ENCODE results near the gene SYNGR1. TPM values are rescaled to one million over a fixed set of nuclear protein-coding genes. Genes with fewer than 3 reads are reported as not detected.

The SYNGR1 gene
- total RNA-seq, 1 experiment from 2014 or later: 17.8 TPM

DNA sequence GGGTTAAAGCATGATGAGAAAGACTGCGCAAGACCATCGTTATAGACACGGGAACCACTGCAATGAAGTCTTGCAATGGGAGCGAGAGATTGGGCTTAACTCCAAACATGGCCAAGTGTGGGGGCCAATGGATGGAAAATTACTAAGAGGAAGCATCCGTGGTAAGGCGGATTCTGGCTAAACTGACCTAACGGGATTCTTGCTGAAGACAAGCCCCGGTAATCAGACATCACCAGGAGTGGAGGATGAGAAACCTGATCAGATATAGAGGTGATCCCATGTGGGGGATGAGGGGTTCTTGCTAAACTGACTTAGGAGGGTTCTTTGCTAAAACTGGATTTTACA, 5.8 kb upstream of the SYNGR1 start:
- POLR2A ChIA-PET: interaction anchor here (0.5 to 1.2 kb wide), 2 partner anchors 25 to 48 kb away, joined by 5 to 6 read pairs; partner anchors contain the start of gene RPL3
- ATAC-seq (no peak), DNase-seq (ENCODE audit: low read depth, low spot score) (no peak)
- CTCF ChIA-PET: interaction anchor here (0.8 to 1.3 kb wide), 5 partner anchors 13 to 150 kb away, joined by 3 to 4 read pairs (median 3); no protein-coding TSS in a partner anchor
- Histone ChIP-seq H3K4me3 (ENCODE audit: low read depth in 2 of 2, low read length in 2 of 2) (no peak overlapping the region), H3K36me3 (ENCODE audit: control insufficient read depth, insufficient read depth, low read length) (no peaks in the 10 kb centered on the region), H3K9me3 (ENCODE audit: control insufficient read depth, insufficient read depth, low read depth, low read length) (no peaks in the 10 kb centered on the region), H3K27ac (ENCODE audit: low read length) (no peak overlapping the region), H3K4me1 (ENCODE audit: control insufficient read depth, insufficient read depth, low read length) (no peaks in the 10 kb centered on the region), H3K27me3 (ENCODE audit: control insufficient read depth, insufficient read depth, low read length) (no peaks in the 10 kb centered on the region)
- TF ChIP-seq TCF7L2 (IDR thresholded peaks at IDR 0.05; ENCODE audit: low read depth, low read length): no peak
- no peak for TF ChIP-seq POLR2AphosphoS5 (IDR thresholded peaks at IDR 0.05; ENCODE audit: low read depth, low read length)
- TF ChIP-seq, protein P1, sequence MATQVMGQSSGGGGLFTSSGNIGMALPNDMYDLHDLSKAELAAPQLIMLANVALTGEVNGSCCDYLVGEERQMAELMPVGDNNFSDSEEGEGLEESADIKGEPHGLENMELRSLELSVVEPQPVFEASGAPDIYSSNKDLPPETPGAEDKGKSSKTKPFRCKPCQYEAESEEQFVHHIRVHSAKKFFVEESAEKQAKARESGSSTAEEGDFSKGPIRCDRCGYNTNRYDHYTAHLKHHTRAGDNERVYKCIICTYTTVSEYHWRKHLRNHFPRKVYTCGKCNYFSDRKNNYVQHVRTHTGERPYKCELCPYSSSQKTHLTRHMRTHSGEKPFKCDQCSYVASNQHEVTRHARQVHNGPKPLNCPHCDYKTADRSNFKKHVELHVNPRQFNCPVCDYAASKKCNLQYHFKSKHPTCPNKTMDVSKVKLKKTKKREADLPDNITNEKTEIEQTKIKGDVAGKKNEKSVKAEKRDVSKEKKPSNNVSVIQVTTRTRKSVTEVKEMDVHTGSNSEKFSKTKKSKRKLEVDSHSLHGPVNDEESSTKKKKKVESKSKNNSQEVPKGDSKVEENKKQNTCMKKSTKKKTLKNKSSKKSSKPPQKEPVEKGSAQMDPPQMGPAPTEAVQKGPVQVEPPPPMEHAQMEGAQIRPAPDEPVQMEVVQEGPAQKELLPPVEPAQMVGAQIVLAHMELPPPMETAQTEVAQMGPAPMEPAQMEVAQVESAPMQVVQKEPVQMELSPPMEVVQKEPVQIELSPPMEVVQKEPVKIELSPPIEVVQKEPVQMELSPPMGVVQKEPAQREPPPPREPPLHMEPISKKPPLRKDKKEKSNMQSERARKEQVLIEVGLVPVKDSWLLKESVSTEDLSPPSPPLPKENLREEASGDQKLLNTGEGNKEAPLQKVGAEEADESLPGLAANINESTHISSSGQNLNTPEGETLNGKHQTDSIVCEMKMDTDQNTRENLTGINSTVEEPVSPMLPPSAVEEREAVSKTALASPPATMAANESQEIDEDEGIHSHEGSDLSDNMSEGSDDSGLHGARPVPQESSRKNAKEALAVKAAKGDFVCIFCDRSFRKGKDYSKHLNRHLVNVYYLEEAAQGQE (IDR thresholded peaks at IDR 0.05; ENCODE audit: insufficient read depth in 1 of 2, low read depth in 2 of 2, low read length in 1 of 2): no peak
- TF ChIP-seq, protein P2, sequence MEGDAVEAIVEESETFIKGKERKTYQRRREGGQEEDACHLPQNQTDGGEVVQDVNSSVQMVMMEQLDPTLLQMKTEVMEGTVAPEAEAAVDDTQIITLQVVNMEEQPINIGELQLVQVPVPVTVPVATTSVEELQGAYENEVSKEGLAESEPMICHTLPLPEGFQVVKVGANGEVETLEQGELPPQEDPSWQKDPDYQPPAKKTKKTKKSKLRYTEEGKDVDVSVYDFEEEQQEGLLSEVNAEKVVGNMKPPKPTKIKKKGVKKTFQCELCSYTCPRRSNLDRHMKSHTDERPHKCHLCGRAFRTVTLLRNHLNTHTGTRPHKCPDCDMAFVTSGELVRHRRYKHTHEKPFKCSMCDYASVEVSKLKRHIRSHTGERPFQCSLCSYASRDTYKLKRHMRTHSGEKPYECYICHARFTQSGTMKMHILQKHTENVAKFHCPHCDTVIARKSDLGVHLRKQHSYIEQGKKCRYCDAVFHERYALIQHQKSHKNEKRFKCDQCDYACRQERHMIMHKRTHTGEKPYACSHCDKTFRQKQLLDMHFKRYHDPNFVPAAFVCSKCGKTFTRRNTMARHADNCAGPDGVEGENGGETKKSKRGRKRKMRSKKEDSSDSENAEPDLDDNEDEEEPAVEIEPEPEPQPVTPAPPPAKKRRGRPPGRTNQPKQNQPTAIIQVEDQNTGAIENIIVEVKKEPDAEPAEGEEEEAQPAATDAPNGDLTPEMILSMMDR (IDR thresholded peaks at IDR 0.05): no peak
- TF ChIP-seq SIN3A (IDR thresholded peaks at IDR 0.05; ENCODE audit: borderline replicate concordance, insufficient read depth, low read depth, low read length): no peak
- intact Hi-C loops (cut with micrococcal nuclease; ENCODE audit: unreplicated experiment) (no loop called here), in situ Hi-C loops (cut with HindIII; ENCODE audit: low pct_unique_long_range_greater_than_20kb, low sequenced_read_pairs) (no loop called here)
- BruUV-seq (replicated peaks): no TSS peak

DNA sequence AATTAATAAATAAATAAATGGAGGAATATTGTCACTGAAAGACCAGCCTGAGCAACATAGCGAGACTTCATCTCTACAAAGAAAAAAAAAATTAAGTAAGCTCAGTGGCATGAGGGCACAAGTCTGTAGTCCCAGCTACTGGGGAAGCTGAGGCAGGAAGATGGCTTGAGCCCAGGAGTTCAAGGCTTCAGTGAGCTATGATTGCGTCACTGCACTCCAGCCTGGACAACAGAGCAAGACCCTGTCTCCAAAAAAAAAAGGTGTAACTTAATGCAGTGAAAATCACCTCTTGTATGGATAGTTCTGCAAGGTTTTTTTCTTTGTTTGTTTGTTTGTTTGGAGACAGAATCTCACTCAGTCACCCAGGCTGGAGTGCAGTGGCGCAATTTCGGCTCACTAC, 4.6 kb upstream of the SYNGR1 start:
- Histone ChIP-seq H3K4me3 (ENCODE audit: low read depth in 2 of 2, low read length in 2 of 2) (no peak overlapping the region), H3K27me3 (ENCODE audit: control insufficient read depth, insufficient read depth, low read length) (no peaks in the 10 kb centered on the region), H3K36me3 (ENCODE audit: control insufficient read depth, insufficient read depth, low read length) (no peaks in the 10 kb centered on the region), H3K4me1 (ENCODE audit: control insufficient read depth, insufficient read depth, low read length) (no peaks in the 10 kb centered on the region), H3K9me3 (ENCODE audit: control insufficient read depth, insufficient read depth, low read depth, low read length) (no peaks in the 10 kb centered on the region), H3K27ac (ENCODE audit: low read length) (no peak overlapping the region)
- CTCF ChIA-PET: no interaction called here
- intact Hi-C loops (cut with micrococcal nuclease; ENCODE audit: unreplicated experiment): no loop called here
- no TSS peak for BruUV-seq (replicated peaks)
- ATAC-seq (no peak), DNase-seq (ENCODE audit: low read depth, low spot score) (no peak)
- in situ Hi-C loops (cut with HindIII; ENCODE audit: low pct_unique_long_range_greater_than_20kb, low sequenced_read_pairs): no loop called here
- no peak for TF ChIP-seq SIN3A (IDR thresholded peaks at IDR 0.05; ENCODE audit: borderline replicate concordance, insufficient read depth, low read depth, low read length)
- TF ChIP-seq, protein P2 (IDR thresholded peaks at IDR 0.05): no peak
- TF ChIP-seq, protein P1 (IDR thresholded peaks at IDR 0.05; ENCODE audit: insufficient read depth in 1 of 2, low read depth in 2 of 2, low read length in 1 of 2): no peak
- TF ChIP-seq POLR2AphosphoS5 (IDR thresholded peaks at IDR 0.05; ENCODE audit: low read depth, low read length): no peak
- TF ChIP-seq TCF7L2 (IDR thresholded peaks at IDR 0.05; ENCODE audit: low read depth, low read length): no peak
- POLR2A ChIA-PET: interaction anchor here (0.6 to 0.7 kb wide), 2 partner anchors 31 to 571 kb away, joined by 3 to 4 read pairs; no protein-coding TSS in a partner anchor
